H9 (cell line): ENCODE data around the gene MYO18A. TPM values are rescaled to one million over a fixed set of nuclear protein-coding genes. Genes with fewer than 3 reads are reported as not detected.

Experiments used
- DNase-seq: peaks from one replicate; pipeline ENCODE4 v3.0.0-alpha.2; 2017
- H2AFZ ChIP-seq: one replicate; pipeline ENCODE4 v1.6.1; 2013; ENCODE audit warnings: mild to moderate bottlenecking, low read length, control low read depth, moderate library complexity
- H2AK5ac ChIP-seq: 2 replicates; pipeline ENCODE4 v1.6.1; 2013; ENCODE audit warnings: low read length, control low read depth, mixed read lengths; ENCODE audit not compliant: insufficient read length
- H2BK120ac ChIP-seq: one replicate; pipeline ENCODE4 v1.6.1; 2013; ENCODE audit warnings: low read depth, mild to moderate bottlenecking, low read length, control low read depth, inconsistent platforms; ENCODE audit not compliant: poor library complexity, severe bottlenecking
- H2BK12ac ChIP-seq: 2 replicates; pipeline ENCODE4 v1.6.1; 2013; ENCODE audit warnings: low read length, control low read depth, mixed read lengths, low read depth; ENCODE audit not compliant: insufficient read length
- H2BK15ac ChIP-seq: 2 replicates; pipeline ENCODE4 v1.6.1; 2013; ENCODE audit warnings: low read depth, low read length, control low read depth
- H2BK20ac ChIP-seq: one replicate; pipeline ENCODE4 v1.6.1; 2013; ENCODE audit warnings: low read depth, mild to moderate bottlenecking, low read length, control low read depth, inconsistent platforms; ENCODE audit not compliant: poor library complexity, severe bottlenecking
- H2BK5ac ChIP-seq: 2 replicates; pipeline ENCODE4 v1.6.1; 2013; ENCODE audit warnings: low read length, control low read depth, mixed read lengths; ENCODE audit not compliant: insufficient read length
- H3K14ac ChIP-seq: 2 replicates; pipeline ENCODE4 v1.6.1; 2013; ENCODE audit warnings: low read length, control low read depth; ENCODE audit not compliant: insufficient read depth
- H3K18ac ChIP-seq: 2 replicates; pipeline ENCODE4 v1.6.1; 2013; ENCODE audit warnings: low read depth, mild to moderate bottlenecking, mixed read lengths, low read length, control low read depth; ENCODE audit not compliant: insufficient read length
- H3K23ac ChIP-seq: 2 replicates; pipeline ENCODE4 v1.6.1; 2013; ENCODE audit warnings: low read length, control low read depth, mixed read lengths, low read depth; ENCODE audit not compliant: insufficient read length
- H3K23me2 ChIP-seq: 2 replicates; pipeline ENCODE4 v1.6.1; 2013; ENCODE audit warnings: low read depth, mild to moderate bottlenecking, mixed read lengths, low read length, control low read depth; ENCODE audit not compliant: insufficient read length, poor library complexity, severe bottlenecking
- H3K27ac ChIP-seq: 2 replicates; pipeline ENCODE4 v1.5.1; 2013; ENCODE audit warnings: low read length, control low read depth, mixed read lengths, low read depth; ENCODE audit not compliant: insufficient read length
- H3K27me3 ChIP-seq: 2 replicates; pipeline ENCODE4 v1.6.1; 2013; ENCODE audit warnings: low read length, control low read depth, inconsistent platforms; ENCODE audit not compliant: insufficient read depth
- H3K4ac ChIP-seq: 2 replicates; pipeline ENCODE4 v1.6.1; 2013; ENCODE audit warnings: low read depth, mild to moderate bottlenecking, control low read depth, inconsistent platforms, low read length, moderate library complexity
- H3K4me1 ChIP-seq: 2 replicates; pipeline ENCODE4 v1.6.1; 2013; ENCODE audit warnings: low read length, control low read depth, inconsistent platforms; ENCODE audit not compliant: insufficient read depth
- H3K4me2 ChIP-seq: 2 replicates; pipeline ENCODE4 v1.6.1; 2013; ENCODE audit warnings: low read length, control low read depth, mixed read lengths; ENCODE audit not compliant: insufficient read length, insufficient read depth
- H3K56ac ChIP-seq: 2 replicates; pipeline ENCODE4 v1.6.1; 2013; ENCODE audit warnings: low read depth, mild to moderate bottlenecking, mixed read lengths, low read length, control low read depth; ENCODE audit not compliant: insufficient read length
- H3K79me1 ChIP-seq: 2 replicates; pipeline ENCODE4 v1.6.1; 2013; ENCODE audit warnings: low read depth, mild to moderate bottlenecking, moderate library complexity, low read length, control low read depth, inconsistent platforms; ENCODE audit not compliant: insufficient read depth, poor library complexity, severe bottlenecking
- H3K79me2 ChIP-seq: 2 replicates; pipeline ENCODE4 v1.6.1; 2013; ENCODE audit warnings: low read length, control low read depth, inconsistent platforms; ENCODE audit not compliant: insufficient read depth
- H3K9ac ChIP-seq: 2 replicates; pipeline ENCODE4 v1.6.1; 2013; ENCODE audit warnings: low read length, control low read depth, mixed read lengths; ENCODE audit not compliant: insufficient read length; ENCODE audit errors: extremely low read depth
- H3K9me3 ChIP-seq: one replicate; pipeline ENCODE4 v1.6.1; 2013; ENCODE audit warnings: low read depth, low read length, inconsistent platforms; ENCODE audit not compliant: control insufficient read depth
- H3T11ph ChIP-seq: one replicate; pipeline ENCODE4 v1.6.1; 2013; ENCODE audit warnings: mild to moderate bottlenecking, low read length, control low read depth, inconsistent platforms
- H4K20me1 ChIP-seq: one replicate; pipeline ENCODE4 v1.6.1; 2013; ENCODE audit not compliant: control insufficient read depth, insufficient read length, insufficient read depth
- H4K5ac ChIP-seq: 2 replicates; pipeline ENCODE4 v1.6.1; 2013; ENCODE audit warnings: low read depth, mild to moderate bottlenecking, mixed read lengths, low read length, control low read depth; ENCODE audit not compliant: insufficient read length
- H4K8ac ChIP-seq: replicated peaks from 2 replicates; pipeline ENCODE4 v1.6.1; 2013; ENCODE audit warnings: low read length, control low read depth, mixed read lengths, low read depth; ENCODE audit not compliant: insufficient read length
- H4K91ac ChIP-seq: 2 replicates; pipeline ENCODE4 v1.6.1; 2013; ENCODE audit warnings: low read depth, mild to moderate bottlenecking, moderate library complexity, mixed read lengths, low read length, control low read depth; ENCODE audit not compliant: insufficient read length
- H3K27ac Mint-ChIP-seq, 3 experiments: 2 replicates in 2 of 3; 3 replicates in 1 of 3; pipeline ENCODE4 v1.8.0; 2020 to 2021; ENCODE audit warnings: mixed read lengths in 3 of 3, mild to moderate bottlenecking in 1 of 3, moderate library complexity in 1 of 3
- H3K27me3 Mint-ChIP-seq: 2 replicates; pipeline ENCODE4 v1.8.0; 2021; ENCODE audit warnings: low read depth, mild to moderate bottlenecking, moderate library complexity, mixed read lengths
- H3K36me3 Mint-ChIP-seq, 3 experiments: 2 replicates in 2 of 3; 3 replicates in 1 of 3; pipeline ENCODE4 v1.8.0; 2020 to 2021; ENCODE audit warnings: low read depth in 3 of 3, mixed read lengths in 3 of 3; ENCODE audit not compliant: insufficient read depth in 1 of 3
- H3K4me1 Mint-ChIP-seq, 2 experiments: 2 replicates each; pipeline ENCODE4 v1.8.0; 2020; ENCODE audit warnings: mixed read lengths in 2 of 2
- H3K4me3 Mint-ChIP-seq, 2 experiments: 2 replicates in 1 of 2; 3 replicates in 1 of 2; pipeline ENCODE4 v1.8.0; 2020 to 2021; ENCODE audit warnings: mild to moderate bottlenecking in 2 of 2, mixed read lengths in 2 of 2, moderate library complexity in 1 of 2
- H3K9me3 Mint-ChIP-seq, 2 experiments: 2 replicates in 1 of 2; 3 replicates in 1 of 2; pipeline ENCODE4 v1.8.0; 2020; ENCODE audit warnings: mild to moderate bottlenecking in 2 of 2, mixed read lengths in 2 of 2, moderate library complexity in 1 of 2
- WGBS: extraction: QIAGEN DNeasy Blood & Tissue Kit; methylation state at CpG from one replicate; pipeline ENCODE4 v1.1.7; 2013; ENCODE audit warnings: missing lambda C conversion rate, low lambda C conversion rate, mixed read lengths; ENCODE audit not compliant: insufficient read length; ENCODE audit errors: extremely low coverage; 5-methylcytosine and 5-hydroxymethylcytosine counted together
- total RNA-seq: library from RNA; stranded (reverse); gene quantifications from 2 replicates; pipeline ENCODE4 v1.2.1, GENCODE V29; 2021
- TF ChIP-seq, protein P1 (sequence below): fragments of 200-600 bp; sonication (generic); conservative IDR thresholded peaks from 3 replicates; pipeline ENCODE4 v1.8.0; 2021; ENCODE audit warnings: antibody characterized with exemption, mild to moderate bottlenecking

The MYO18A gene
- total RNA-seq, 1 experiment from 2014 or later = 21.6 TPM

DNA sequence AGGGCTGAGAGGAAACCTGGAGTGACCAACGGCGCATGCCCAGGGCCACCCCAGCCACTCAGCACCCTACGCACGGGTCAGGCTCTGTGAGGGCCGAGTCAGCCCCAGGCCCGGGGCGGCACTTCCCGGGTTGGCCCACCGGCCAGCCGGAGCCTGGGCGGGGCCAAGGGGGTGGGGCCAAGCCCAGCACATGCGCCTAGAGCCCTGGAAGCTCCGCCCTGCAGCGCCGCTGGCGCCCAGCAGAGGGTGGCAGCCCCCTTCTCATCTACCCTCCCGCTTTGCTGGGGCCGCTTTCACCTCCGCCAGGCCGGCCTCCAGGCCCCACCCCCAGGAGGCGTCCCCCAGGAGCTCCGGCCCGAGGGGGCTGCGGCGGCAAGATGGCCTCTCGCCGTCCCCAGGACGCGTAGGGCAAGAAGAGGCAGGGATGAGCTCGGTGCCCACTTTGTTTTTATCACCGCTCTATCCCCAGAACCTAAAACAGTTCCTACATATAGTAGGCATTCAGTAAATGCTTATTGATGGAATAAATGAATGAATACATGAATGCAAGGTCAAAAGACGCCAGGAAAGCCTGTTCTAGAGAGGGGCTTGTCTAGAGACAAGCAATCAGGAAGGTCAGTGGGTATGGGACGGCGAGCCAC lies 31.3 kb downstream of the MYO18A start:
- no CpG with 5 or more reads among the region's 34 CpGs for WGBS
- peak overlapping the region in 2 of 3 experiments; percentile 87 to 95; a peak in 5 of 7 replicates for H3K27ac Mint-ChIP-seq
- H2BK15ac ChIP-seq = no peak overlapping the region
- H2BK12ac ChIP-seq = no peak overlapping the region
- H3K79me2 ChIP-seq = no peaks in the 10 kb centered on the region
- H3K27ac ChIP-seq = no peak overlapping the region
- no peak overlapping the region for H3T11ph ChIP-seq
- TF ChIP-seq, protein P1, sequence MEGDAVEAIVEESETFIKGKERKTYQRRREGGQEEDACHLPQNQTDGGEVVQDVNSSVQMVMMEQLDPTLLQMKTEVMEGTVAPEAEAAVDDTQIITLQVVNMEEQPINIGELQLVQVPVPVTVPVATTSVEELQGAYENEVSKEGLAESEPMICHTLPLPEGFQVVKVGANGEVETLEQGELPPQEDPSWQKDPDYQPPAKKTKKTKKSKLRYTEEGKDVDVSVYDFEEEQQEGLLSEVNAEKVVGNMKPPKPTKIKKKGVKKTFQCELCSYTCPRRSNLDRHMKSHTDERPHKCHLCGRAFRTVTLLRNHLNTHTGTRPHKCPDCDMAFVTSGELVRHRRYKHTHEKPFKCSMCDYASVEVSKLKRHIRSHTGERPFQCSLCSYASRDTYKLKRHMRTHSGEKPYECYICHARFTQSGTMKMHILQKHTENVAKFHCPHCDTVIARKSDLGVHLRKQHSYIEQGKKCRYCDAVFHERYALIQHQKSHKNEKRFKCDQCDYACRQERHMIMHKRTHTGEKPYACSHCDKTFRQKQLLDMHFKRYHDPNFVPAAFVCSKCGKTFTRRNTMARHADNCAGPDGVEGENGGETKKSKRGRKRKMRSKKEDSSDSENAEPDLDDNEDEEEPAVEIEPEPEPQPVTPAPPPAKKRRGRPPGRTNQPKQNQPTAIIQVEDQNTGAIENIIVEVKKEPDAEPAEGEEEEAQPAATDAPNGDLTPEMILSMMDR = peak; percentile 97
- no peak overlapping the region for H2AFZ ChIP-seq
- no peaks in the 10 kb centered on the region for H3K27me3 ChIP-seq
- H3K9ac ChIP-seq = peak overlapping the region; percentile 28
- no peaks in the 10 kb centered on the region for H3K23me2 ChIP-seq
- H3K9me3 Mint-ChIP-seq = no peaks in the 10 kb centered on the region
- DNase-seq = peak; percentile 99
- peak overlapping the region; percentile 62 to 75 for H3K4me3 Mint-ChIP-seq
- H4K5ac ChIP-seq = no peak overlapping the region
- H3K56ac ChIP-seq = no peak overlapping the region
- H4K20me1 ChIP-seq = no peaks in the 10 kb centered on the region
- peaks cover 42 to 44% of the 10 kb centered on the region in 2 experiments for H3K4me1 Mint-ChIP-seq
- peak overlapping the region; percentile 40 for H3K4me2 ChIP-seq
- H3K4me1 ChIP-seq = peaks cover 2% of the 10 kb centered on the region; the same call in 1 of the 2 replicates
- no peak overlapping the region for H4K8ac ChIP-seq
- H3K27me3 Mint-ChIP-seq = no peaks in the 10 kb centered on the region; the same call in 1 of the 2 replicates
- H3K23ac ChIP-seq = no peak overlapping the region
- H3K36me3 Mint-ChIP-seq = no peaks in the 10 kb centered on the region
- no peak overlapping the region for H2BK20ac ChIP-seq
- no peak overlapping the region for H2BK5ac ChIP-seq
- H3K4ac ChIP-seq = no peak overlapping the region
- H2AK5ac ChIP-seq = no peak overlapping the region
- no peak overlapping the region for H2BK120ac ChIP-seq
- H3K14ac ChIP-seq = no peak overlapping the region
- H3K9me3 ChIP-seq = no peaks in the 10 kb centered on the region
- no peak overlapping the region for H4K91ac ChIP-seq
- H3K79me1 ChIP-seq = no peaks in the 10 kb centered on the region
- no peak overlapping the region for H3K18ac ChIP-seq
